ENCODE data around the gene CFAP299.

CFAP299 gene

GRCh38 chr4:80532674-80533333 lies 197.3 kb downstream of the CFAP299 start:
- no peak for DNase-seq

GRCh38 chr4:80535551-80535950 lies 200.0 kb downstream of the CFAP299 start:
- no peak for DNase-seq

- DNase-seq: no peak
Measured at GRCh38 chr4:80538276-80538926, 202.9 kb downstream of the CFAP299 start.

- no peak for DNase-seq
Measured at GRCh38 chr4:80539190-80539589, 203.7 kb downstream of the CFAP299 start.

- no peak for DNase-seq
Measured at GRCh38 chr4:80540349-80540748, 204.8 kb downstream of the CFAP299 start.

GRCh38 chr4:80540785-80541469 lies 205.4 kb downstream of the CFAP299 start:
- no peak for DNase-seq

- no peak for DNase-seq
Measured at GRCh38 chr4:80542747-80543146, 207.2 kb downstream of the CFAP299 start.

- no peak for DNase-seq
Measured at GRCh38 chr4:80560337-80560736, 224.8 kb downstream of the CFAP299 start.

GRCh38 chr4:80566203-80566872 lies 230.8 kb downstream of the CFAP299 start:
- DNase-seq: no peak

GRCh38 chr4:80568891-80569290 lies 233.4 kb downstream of the CFAP299 start:
- DNase-seq: no peak

GRCh38 chr4:80576796-80577195 lies 241.3 kb downstream of the CFAP299 start:
- no peak for DNase-seq

GRCh38 chr4:80578001-80578400 lies 242.5 kb downstream of the CFAP299 start:
- no peak for DNase-seq

GRCh38 chr4:80585542-80585941 lies 250.0 kb downstream of the CFAP299 start:
- DNase-seq: no peak

- DNase-seq: no peak
Measured at GRCh38 chr4:80586716-80587115, 251.2 kb downstream of the CFAP299 start.

- no peak for DNase-seq
Measured at GRCh38 chr4:80587871-80588385, 252.4 kb downstream of the CFAP299 start.

- DNase-seq: no peak
Measured at GRCh38 chr4:80592950-80593349, 257.4 kb downstream of the CFAP299 start.

- no peak for DNase-seq
Measured at GRCh38 chr4:80594701-80595100, 259.2 kb downstream of the CFAP299 start.

- DNase-seq: no peak
Measured at GRCh38 chr4:80608281-80608980, 272.9 kb downstream of the CFAP299 start.

GRCh38 chr4:80610199-80610598 lies 274.7 kb downstream of the CFAP299 start:
- DNase-seq: no peak

GRCh38 chr4:80610845-80611677 lies 275.5 kb downstream of the CFAP299 start:
- no peak for DNase-seq

GRCh38 chr4:80611678-80611979 lies 276.1 kb downstream of the CFAP299 start:
- DNase-seq: no peak

- no peak for DNase-seq
Measured at GRCh38 chr4:80613470-80613869, 277.9 kb downstream of the CFAP299 start.

All from NK-92 treated with Interleukin-12 subunit alpha and Interleukin-12 subunit beta, amount 100 ng/mL, for 24 hours (cell line).